CD4-positive, alpha-beta T cell treated with Interleukin-15 for 1 hour (primary cell): ENCODE measurements around the gene COL8A1.
"Not testable (repeated sequence)": the region's sequence is repeated elsewhere in the genome, so short reads cannot be mapped to it uniquely, and the experiment has no call there.

ENCODE experiments used
- DNase-seq: peaks from one replicate; pipeline ENCODE4 v3.0.0-alpha.2; 2020

COL8A1 gene

DNA sequence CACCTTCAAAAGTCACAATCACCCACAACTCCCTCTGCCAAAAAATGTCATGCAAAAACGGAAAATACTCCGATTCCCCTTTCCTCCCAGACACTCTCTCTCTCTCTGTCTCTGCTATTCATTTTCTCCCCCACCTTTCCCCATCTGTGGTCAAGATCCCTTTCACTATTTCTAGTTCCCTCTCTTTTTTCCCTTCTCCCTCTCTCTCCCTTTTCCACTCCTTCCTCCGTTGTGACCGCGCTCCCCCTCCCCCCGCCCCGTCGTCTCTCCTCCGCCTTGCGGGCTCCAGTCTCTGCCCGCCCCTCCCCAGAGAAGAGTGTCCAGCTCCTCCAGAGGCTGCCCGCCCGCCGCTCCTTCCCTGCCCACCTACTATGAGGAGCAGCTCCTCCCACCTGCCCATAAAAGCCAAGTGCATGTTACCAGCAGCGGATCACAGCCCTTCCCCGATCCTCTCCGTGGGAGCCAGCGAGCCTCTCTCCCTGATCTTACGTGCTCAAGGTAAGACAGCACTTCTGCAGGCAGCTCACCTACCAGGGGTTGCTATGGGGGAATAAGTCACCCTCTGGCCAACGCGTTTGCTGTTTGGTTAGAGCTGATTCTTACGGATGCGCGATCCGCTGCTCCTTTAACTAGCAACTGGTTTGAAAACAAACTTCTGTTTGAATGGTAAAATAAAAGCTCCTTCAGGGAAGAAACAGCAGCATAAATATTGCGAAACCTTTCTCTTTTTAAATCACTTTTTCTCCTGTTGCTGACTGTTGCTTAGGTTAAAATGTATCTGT is at the start of gene COL8A1:
Gene COL8A1 (plus strand): TSS at position 428 of the 782 bp plus-strand sequence. CDS start 152,089 bp downstream, outside the sequence.
- no peak for DNase-seq

GRCh38 chr3:99589168-99589567 is 49.2 kb upstream of the COL8A1 start:
- not testable (repeated sequence) for DNase-seq

GRCh38 chr3:99599894-99600293 is 38.5 kb upstream of the COL8A1 start:
- DNase-seq, result no peak

- DNase-seq, result no peak
These were observed 36.9 kb upstream of the COL8A1 start for GRCh38 chr3:99601515-99601914.

GRCh38 chr3:99602183-99602582 is 36.2 kb upstream of the COL8A1 start:
- no peak for DNase-seq

- DNase-seq, result no peak
These were observed 31.2 kb upstream of the COL8A1 start for GRCh38 chr3:99607151-99607550.

GRCh38 chr3:99614768-99615167 is 23.6 kb upstream of the COL8A1 start:
- DNase-seq, result no peak

DNA sequence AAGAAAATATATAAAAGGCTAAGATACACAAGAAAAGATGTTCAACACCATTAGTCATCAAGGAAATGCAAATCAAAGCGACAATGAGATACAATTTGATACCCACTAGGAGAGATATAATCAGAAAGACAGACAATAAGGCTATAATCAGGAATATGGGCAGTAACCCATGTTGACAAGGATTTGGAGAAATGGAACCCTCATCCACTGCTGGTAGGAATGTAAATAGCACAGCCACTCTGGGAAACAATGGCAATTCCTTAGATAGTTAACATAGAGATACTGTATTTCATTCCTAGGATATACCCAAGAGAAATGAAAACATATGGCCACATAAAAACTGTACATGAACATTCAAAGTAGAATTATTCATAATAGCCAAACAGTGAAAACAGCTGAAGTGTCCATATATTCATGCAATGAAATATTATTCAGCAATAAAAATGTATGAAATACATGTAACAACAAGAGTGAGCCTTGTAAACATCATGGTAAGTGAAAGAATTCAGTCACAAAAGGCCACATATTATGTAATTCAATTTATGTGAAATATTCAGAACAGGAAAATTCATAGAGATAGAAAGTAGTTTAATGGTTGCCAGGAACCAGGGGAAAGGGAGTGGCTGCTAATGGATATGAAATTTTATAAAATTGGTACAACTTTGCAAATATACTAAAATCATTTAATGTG is 18.2 kb upstream of the COL8A1 start:
- no peak for DNase-seq

- DNase-seq, result no peak
These were observed 17.4 kb upstream of the COL8A1 start for GRCh38 chr3:99620976-99621375.

DNA sequence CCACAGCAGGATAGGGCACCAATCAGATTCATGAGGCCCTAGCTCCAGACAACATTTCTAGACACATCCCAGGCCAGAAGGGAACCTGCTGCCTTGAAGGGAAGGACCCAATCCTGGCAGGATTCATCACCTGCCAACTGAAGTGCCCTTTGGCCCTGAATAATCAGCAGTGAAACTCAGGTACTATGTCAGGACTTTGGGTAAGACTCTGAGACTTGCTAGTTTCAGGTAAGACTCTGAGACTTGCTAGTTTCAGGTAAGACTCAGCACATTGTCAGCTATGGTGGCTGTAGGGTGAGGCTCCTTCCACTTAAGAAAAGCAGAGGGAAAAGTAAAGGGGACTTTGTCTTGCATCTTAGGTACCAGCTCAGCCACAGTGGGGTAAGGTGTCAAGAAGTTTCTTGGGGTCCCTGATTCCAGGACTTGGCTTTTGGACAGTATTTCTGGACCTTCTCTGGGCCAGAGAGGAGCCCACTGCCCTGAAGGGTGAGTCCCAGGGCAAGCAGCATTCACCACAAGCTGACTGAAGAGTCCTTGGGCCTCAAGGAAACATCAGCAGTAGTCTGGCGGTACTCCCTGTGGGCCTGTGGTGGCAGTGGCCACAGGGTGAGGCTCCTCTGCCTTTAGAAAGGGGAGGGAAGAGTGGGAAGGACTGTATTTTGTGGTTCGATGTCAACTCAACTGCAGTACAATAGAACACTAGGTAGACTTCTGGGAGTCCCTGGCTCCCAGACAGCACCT is 13.7 kb upstream of the COL8A1 start:
- DNase-seq, result no peak

DNA sequence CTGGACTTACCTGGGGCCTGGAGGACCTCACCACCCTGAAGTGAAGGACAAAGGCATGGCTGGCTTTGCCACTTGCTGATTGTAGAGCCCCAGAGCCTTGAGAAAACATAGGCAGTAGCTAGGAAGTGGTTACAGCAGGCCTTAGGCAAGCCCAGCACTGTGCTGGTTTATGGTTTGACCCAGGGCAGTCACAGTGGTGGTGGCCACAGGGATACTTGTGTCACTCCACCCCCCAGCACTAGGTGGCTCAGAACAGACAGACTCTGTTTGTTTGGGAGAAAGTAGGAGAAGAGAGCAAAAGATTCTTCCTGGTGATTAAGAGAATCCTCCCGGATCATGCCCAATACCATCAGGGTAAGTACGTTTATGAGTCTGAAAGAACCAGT is 13.2 kb upstream of the COL8A1 start:
- no peak for DNase-seq

DNA sequence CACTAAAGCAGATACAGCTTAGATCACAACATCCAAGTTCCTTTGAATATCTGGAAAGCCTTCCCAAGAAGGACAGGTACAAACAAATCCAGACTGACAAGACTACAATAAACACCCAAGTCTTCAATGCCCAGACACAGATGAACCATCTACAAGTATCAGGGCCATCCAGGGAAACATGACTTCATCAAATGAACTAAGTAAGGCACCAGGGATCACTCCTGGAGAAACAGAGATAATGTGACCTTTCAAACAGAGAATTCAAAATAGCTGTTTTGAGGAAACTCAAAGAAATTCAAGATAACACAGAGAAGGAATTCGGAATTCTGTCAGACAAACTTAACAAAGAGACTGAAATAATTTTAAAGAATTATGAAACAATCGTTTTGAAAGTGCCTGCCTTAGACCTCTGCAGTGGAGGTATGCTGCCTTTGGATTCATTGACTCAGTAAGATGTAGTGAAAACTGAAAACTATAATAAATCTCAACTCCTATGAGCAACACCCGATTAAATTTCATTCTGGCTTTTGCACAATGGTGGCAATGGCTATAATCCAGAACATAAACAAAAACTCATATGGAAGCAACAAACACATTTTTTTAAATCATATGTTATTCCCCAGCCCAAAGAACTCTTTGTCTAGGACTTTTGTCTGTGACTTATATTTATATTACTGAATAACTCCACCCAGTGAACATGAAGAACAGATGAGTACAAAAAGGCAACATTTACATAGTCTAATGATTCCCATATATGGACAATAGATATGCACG is 12.6 kb upstream of the COL8A1 start:
- DNase-seq, result no peak

GRCh38 chr3:99626417-99626788 is 12.0 kb upstream of the COL8A1 start:
- DNase-seq, result no peak

DNA sequence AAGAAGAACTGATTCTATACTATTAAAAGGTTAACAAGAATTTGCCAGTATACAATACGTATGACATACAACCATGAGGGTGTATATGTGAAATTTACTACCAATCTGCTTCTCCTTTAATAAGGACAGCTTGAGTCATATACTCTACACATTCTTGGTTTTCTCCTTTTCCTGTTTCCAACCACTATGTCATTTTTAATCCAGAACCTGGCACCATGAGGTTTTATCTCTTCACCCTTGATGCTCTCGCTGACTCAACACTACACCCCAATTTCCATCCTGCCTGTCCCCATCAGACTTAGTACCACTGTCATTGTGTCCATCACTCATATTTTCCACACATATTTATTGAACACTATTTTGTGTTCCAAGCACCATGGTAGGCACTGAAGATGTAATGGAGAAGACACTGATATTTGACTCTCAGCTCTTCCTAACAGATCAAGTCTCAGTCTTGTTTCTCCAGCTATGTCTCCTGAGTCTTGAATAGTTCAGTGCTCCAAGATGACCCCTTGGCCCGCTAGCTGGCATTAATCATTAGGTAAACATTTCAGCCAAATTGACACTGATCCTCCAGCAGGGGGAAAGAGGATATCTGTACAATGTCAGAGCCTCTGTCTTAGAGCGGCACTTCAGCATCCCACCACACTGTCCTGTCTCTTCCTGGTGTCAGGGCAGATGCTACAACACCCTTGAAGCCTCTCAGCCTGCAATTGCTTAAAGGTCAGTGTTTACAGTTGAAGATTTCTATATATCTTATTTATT is 11.2 kb upstream of the COL8A1 start:
- DNase-seq, result no peak

- no peak for DNase-seq
These were observed 7.6 kb upstream of the COL8A1 start for GRCh38 chr3:99630815-99631214.

GRCh38 chr3:99633887-99634558 is 4.4 kb upstream of the COL8A1 start:
- DNase-seq, result no peak

DNA sequence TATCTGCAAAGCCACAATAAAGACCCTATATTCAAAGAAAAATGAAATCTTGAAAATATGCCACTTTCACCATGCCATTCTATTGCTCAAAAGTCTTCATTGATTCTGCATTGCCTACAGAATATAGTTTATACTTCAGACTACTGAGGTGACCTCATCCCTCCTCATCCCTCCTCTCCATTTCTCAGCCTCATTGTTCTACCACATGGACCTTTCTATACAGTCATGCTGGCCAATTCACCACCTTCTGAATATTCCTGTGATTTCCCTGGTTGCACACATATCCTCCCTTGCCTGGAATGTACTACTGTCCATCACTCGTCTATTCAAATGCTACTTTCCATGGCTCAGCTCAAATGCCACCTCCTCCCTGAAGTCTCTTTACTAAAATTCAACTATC is 3.5 kb upstream of the COL8A1 start:
- DNase-seq, result no peak

- DNase-seq, result no peak
These were observed 3.0 kb upstream of the COL8A1 start for GRCh38 chr3:99635348-99635747.

DNA sequence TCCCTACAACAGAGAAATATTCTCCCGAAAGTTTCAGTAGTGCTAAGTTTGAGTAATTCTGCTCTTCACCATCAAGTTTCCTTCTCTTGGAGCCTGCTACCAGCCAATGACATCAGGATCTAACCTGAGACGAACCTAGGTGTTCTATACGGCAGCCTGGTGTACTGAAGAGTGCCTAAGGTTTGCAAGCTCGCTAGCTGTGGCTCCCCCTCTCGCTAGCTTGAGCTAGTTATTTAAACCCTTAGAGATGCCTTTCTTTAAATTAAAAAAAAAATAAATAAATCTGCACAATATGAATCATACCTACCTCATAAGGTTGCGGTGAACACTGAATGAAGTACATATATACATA is 1.4 kb upstream of the COL8A1 start:
- DNase-seq, result no peak

DNA sequence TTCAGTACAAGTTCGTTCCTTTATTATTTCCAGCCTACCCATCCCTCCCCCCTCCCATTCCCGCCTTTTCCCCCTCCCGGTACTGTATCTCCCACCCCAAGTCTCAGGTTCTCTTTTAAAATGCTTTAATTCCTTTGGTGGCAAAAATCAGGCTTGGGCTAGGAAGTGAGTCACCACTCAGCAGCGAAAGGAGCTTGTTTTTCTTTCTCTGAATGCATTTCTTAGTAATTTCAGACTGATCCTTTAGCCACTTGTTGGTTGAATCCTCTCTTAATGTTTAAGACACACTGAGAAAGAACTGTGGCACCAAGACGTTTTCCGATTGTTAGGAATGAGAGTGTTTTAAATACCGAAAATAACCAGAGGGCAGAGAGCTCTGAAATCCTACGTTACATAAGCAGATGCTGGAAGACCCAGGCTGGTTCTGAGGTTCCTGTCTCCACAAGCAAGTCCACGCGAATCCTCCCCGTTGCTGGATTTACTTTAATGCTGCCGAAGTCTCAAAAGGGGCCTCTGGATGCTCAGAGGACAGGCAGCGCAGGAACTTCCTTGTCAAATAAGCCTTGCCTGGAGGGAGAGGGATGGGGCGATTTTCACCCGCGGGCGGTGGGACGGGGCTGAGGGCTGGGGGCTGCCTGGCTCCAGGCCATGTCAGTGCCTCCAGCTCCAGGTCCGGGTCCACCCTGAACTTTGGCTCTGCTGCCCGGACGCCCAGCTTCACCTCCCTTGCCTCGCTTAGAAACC is 854 bp upstream of the COL8A1 start:
- DNase-seq, result no peak

DNA sequence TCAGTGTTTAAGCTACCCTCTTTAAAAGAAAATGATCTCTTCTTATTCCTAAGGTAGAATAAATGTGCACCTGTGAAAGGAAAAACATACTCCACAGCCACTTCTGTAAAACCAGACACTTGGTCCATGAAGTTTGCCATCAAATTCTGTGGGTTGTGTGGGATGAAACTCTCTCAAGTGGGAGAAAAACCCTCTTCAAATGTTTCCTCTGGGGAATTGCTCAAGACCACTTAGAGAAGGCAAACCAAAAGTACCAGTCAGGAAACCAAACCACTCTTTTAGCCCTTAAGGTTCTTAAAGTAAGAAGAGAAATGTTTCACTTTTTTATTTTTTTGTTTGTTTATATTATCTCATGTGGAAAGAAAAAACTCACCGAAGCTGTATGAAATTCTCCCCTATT is 1.2 kb downstream of the COL8A1 start:
- DNase-seq, result no peak
